ENCODE results near the gene CDC42BPG. TPM values are rescaled to one million over a fixed set of nuclear protein-coding genes. Genes with fewer than 3 reads are reported as not detected.

Gene CDC42BPG
- total and polyA plus RNA-seq, 9 of the 15 experiments (the other 6 are each of a cell fraction or from before 2014, with no cell fraction given), result 0.04 to 8.8 (median 2.1) TPM

DNA sequence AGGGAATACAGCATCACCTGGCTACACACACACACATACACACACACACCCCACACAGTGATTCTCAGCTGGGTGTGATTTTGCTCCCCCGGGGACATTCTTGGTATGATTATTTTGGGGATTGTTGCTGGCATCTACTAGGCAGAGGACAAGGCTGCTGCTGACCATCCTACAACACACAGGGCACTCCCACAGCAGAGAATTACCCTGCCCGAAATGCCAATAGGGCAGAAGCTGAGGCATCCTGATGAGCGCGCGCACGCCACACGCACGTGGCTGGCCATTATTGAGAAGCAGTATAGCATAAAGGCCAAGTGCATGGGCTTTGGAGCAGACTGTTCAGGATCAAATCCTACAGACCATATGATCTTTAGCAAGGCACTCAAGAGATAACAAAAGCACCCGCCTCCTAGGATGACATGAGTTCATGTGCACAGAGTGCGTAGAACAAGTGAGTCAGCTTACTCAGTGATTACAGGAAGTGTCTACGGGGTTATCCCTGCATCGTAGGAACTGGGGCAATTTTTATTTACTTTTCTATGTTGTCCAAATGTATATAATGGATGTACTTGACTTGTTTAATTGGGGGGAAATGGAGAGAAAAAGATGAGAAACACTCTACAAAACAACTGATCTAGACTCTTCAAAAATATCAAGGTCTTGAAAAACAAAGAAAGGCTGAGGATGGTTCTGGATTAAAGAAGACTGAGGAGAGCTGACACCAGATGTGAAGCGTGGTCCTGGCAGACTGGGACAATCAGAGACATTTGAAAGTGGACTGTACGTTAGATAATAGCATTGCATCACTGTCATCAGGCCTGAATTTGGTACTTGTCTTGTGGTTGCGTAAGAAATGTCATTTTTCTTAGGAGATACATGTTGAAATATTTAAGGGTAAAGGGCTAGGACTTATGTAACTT, 41.2 kb upstream of the CDC42BPG start (continued):
- TF ChIP-seq, protein P1, sequence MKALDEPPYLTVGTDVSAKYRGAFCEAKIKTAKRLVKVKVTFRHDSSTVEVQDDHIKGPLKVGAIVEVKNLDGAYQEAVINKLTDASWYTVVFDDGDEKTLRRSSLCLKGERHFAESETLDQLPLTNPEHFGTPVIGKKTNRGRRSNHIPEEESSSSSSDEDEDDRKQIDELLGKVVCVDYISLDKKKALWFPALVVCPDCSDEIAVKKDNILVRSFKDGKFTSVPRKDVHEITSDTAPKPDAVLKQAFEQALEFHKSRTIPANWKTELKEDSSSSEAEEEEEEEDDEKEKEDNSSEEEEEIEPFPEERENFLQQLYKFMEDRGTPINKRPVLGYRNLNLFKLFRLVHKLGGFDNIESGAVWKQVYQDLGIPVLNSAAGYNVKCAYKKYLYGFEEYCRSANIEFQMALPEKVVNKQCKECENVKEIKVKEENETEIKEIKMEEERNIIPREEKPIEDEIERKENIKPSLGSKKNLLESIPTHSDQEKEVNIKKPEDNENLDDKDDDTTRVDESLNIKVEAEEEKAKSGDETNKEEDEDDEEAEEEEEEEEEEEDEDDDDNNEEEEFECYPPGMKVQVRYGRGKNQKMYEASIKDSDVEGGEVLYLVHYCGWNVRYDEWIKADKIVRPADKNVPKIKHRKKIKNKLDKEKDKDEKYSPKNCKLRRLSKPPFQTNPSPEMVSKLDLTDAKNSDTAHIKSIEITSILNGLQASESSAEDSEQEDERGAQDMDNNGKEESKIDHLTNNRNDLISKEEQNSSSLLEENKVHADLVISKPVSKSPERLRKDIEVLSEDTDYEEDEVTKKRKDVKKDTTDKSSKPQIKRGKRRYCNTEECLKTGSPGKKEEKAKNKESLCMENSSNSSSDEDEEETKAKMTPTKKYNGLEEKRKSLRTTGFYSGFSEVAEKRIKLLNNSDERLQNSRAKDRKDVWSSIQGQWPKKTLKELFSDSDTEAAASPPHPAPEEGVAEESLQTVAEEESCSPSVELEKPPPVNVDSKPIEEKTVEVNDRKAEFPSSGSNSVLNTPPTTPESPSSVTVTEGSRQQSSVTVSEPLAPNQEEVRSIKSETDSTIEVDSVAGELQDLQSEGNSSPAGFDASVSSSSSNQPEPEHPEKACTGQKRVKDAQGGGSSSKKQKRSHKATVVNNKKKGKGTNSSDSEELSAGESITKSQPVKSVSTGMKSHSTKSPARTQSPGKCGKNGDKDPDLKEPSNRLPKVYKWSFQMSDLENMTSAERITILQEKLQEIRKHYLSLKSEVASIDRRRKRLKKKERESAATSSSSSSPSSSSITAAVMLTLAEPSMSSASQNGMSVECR (CRISPR knock-in tag; IDR thresholded peaks at IDR 0.05), result peak; percentile 32; the same call in 1 of the 2 replicates
- TF ChIP-seq, protein P2, sequence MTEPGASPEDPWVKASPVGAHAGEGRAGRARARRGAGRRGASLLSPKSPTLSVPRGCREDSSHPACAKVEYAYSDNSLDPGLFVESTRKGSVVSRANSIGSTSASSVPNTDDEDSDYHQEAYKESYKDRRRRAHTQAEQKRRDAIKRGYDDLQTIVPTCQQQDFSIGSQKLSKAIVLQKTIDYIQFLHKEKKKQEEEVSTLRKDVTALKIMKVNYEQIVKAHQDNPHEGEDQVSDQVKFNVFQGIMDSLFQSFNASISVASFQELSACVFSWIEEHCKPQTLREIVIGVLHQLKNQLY (CRISPR knock-in tag; conservative IDR thresholded peaks at IDR 0.05), result peak in 1 of 2 experiments; percentile 90; a peak in 1 of 4 replicates
- TF ChIP-seq STAT5B (CRISPR knock-in tag; IDR thresholded peaks at IDR 0.05) (no peak), SRSF3 (IDR thresholded peaks at IDR 0.05; ENCODE audit: insufficient read depth, low read length) (no peak), TAF9B (IDR thresholded peaks at IDR 0.05; ENCODE audit: partially characterized antibody) (peak; percentile 83), RNF219 (CRISPR knock-in tag; IDR thresholded peaks at IDR 0.05) (no peak), IRF9 (tag; IDR thresholded peaks at IDR 0.05) (peak; percentile 73; the same call in 1 of the 2 replicates), ADNP (tag; IDR thresholded peaks at IDR 0.05) (no peak), BRD4 (IDR thresholded peaks at IDR 0.05) (no peak), ARNT (IDR thresholded peaks at IDR 0.05) (peak in 1 of 2 experiments; percentile 83; a peak in 2 of 4 replicates), HNRNPLL (IDR thresholded peaks at IDR 0.05; ENCODE audit: low read depth, low read length, poor library complexity, severe bottlenecking) (peak; percentile 77), ZNF197 (CRISPR knock-in tag; IDR thresholded peaks at IDR 0.05; ENCODE audit: low read depth) (peak; percentile 37; the same call in 1 of the 2 replicates), ZNF76 (CRISPR knock-in tag; IDR thresholded peaks at IDR 0.05; ENCODE audit: borderline replicate concordance) (no peak), CEBPG (CRISPR knock-in tag; IDR thresholded peaks at IDR 0.05) (peak; percentile 93), CEBPG (tag; conservative IDR thresholded peaks at IDR 0.05 in 1 of 2, IDR thresholded peaks at IDR 0.05 in 1 of 2) (peak; percentile 99)
- TF ChIP-seq, protein P3, sequence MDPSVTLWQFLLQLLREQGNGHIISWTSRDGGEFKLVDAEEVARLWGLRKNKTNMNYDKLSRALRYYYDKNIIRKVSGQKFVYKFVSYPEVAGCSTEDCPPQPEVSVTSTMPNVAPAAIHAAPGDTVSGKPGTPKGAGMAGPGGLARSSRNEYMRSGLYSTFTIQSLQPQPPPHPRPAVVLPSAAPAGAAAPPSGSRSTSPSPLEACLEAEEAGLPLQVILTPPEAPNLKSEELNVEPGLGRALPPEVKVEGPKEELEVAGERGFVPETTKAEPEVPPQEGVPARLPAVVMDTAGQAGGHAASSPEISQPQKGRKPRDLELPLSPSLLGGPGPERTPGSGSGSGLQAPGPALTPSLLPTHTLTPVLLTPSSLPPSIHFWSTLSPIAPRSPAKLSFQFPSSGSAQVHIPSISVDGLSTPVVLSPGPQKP (CRISPR knock-in tag; IDR thresholded peaks at IDR 0.05), result no peak

All from K562 (cell line).